Fibroblast of lung (primary cell): ENCODE results near the gene SH3PXD2A. TPM values are rescaled to one million over a fixed set of nuclear protein-coding genes. Genes with fewer than 3 reads are reported as not detected.

ENCODE experiments used
- DNase-seq, 2 donors: peaks; one replicate each; pipeline versions ENCODE4 v3.0.0 to v3.0.0-alpha.2; 2010; ENCODE audit warnings: low read depth in 2 of 2
- H2AFZ ChIP-seq: 2 replicates; pipeline ENCODE4 v1.5.1; 2012; ENCODE audit warnings: low read length, control low read depth, inconsistent platforms
- H3K27ac ChIP-seq: 2 replicates; pipeline ENCODE4 v1.5.1; 2011; ENCODE audit warnings: low read length, control low read depth; ENCODE audit not compliant: insufficient read depth
- H3K27me3 ChIP-seq: 2 replicates; pipeline ENCODE4 v1.5.1; 2011; ENCODE audit warnings: mild to moderate bottlenecking, low read length; ENCODE audit not compliant: control insufficient read depth, insufficient read depth
- H3K36me3 ChIP-seq: 2 replicates; pipeline ENCODE4 v1.5.1; 2011; ENCODE audit warnings: low read length; ENCODE audit not compliant: control insufficient read depth, insufficient read depth
- H3K4me1 ChIP-seq: 2 replicates; pipeline ENCODE4 v1.5.1; 2011; ENCODE audit warnings: low read length; ENCODE audit not compliant: control insufficient read depth, insufficient read depth; ENCODE audit errors: extremely low read depth
- H3K4me2 ChIP-seq: 2 replicates; pipeline ENCODE4 v1.5.1; 2011; ENCODE audit warnings: low read length, control low read depth; ENCODE audit not compliant: insufficient read depth; ENCODE audit errors: extremely low read depth
- H3K4me3 ChIP-seq, 4 experiments: fragments of 200-600 bp in 1 of 4; sonication (generic) in 1 of 4; replicated peaks in 1 of 4; 2 replicates each; pipeline ENCODE4 v1.5.1; 2011 to 2016; ENCODE audit warnings: low read length in 4 of 4, low read depth in 3 of 4, mild to moderate bottlenecking in 3 of 4, control low read depth in 2 of 4, inconsistent platforms in 1 of 4, mixed read lengths in 1 of 4; ENCODE audit not compliant: insufficient read depth in 1 of 4; ENCODE audit errors: control extremely low read depth in 1 of 4
- H3K79me2 ChIP-seq: 2 replicates; pipeline ENCODE4 v1.5.1; 2012; ENCODE audit warnings: mild to moderate bottlenecking, low read length, inconsistent platforms; ENCODE audit not compliant: control insufficient read depth, insufficient read depth
- H3K9ac ChIP-seq: 2 replicates; pipeline ENCODE4 v1.5.1; 2011; ENCODE audit warnings: mild to moderate bottlenecking, low read length, control low read depth; ENCODE audit not compliant: insufficient read depth
- H3K9me3 ChIP-seq: 2 replicates; pipeline ENCODE4 v1.5.1; 2012; ENCODE audit warnings: low read depth, low read length; ENCODE audit not compliant: control insufficient read depth, insufficient read depth
- H4K20me1 ChIP-seq: 2 replicates; pipeline ENCODE4 v1.5.1; 2011; ENCODE audit warnings: low read length; ENCODE audit not compliant: control insufficient read depth, insufficient read depth; ENCODE audit errors: extremely low read depth
- EZH2 ChIP-seq: IDR thresholded peaks from 2 replicates; pipeline ENCODE4 v1.5.1; 2012; ENCODE audit warnings: low read length, control low read depth, mild to moderate bottlenecking; ENCODE audit errors: missing control alignments
- polyA plus RNA-seq, 2 donors: library from polyadenylated mRNA; depleted of rRNA in 1 of 2; stranded (reverse) in 1 of 2; unstranded in 1 of 2; fragments of >200 nt; gene quantifications; 2 replicates each; pipeline ENCODE4 v1.2.1, GENCODE V29; 2011 to 2012; ENCODE audit warnings: missing spikeins in 1 of 2
- total RNA-seq: library from RNA; depleted of rRNA; stranded (reverse); fragments of >200 nt; gene quantifications from 2 replicates; pipeline ENCODE4 v1.2.1, GENCODE V29; 2014
- TF ChIP-seq, protein P1 (sequence below), 2 donors: IDR thresholded peaks in 1 of 2; conservative IDR thresholded peaks in 1 of 2; 1 replicate in 1 of 2; 2 replicates in 1 of 2; pipeline ENCODE4 v1.5.1; 2011 to 2012; ENCODE audit warnings: low read length in 2 of 2, control low read depth in 1 of 2, inconsistent platforms in 1 of 2, low read depth in 1 of 2, mild to moderate bottlenecking in 1 of 2

Gene SH3PXD2A
- total and polyA plus RNA-seq, 2 donors (not counting 1 experiment from before 2014, with no cell fraction given): 25.5 to 33.2 TPM

DNA sequence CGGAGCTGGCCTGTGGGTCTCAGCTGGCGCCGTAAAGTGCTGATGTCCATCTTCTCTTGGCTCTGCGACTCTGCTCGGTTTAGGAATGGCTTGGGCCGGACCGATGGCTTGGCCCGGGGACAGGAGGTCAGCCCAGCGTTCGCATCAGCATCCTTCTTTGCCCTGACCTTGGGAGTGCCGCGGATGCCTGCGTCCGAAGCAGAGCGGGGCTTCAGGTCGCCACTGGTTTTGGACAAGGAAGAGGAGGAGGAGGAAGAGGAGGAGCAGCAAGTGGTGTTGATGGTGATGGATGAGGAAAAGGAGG, 252.6 kb downstream of the SH3PXD2A start:
- H3K4me2 ChIP-seq: no peak overlapping the region
- H3K9me3 ChIP-seq: no peaks in the 10 kb centered on the region
- H3K9ac ChIP-seq: no peak overlapping the region
- H2AFZ ChIP-seq: no peak overlapping the region
- H3K36me3 ChIP-seq: peaks cover 26% of the 10 kb centered on the region
- no peaks in the 10 kb centered on the region for H3K27me3 ChIP-seq
- no peak overlapping the region for H3K27ac ChIP-seq
- DNase-seq: no peak
- H4K20me1 ChIP-seq: no peaks in the 10 kb centered on the region
- no peaks in the 10 kb centered on the region for H3K79me2 ChIP-seq
- no peak overlapping the region for H3K4me3 ChIP-seq
- H3K4me1 ChIP-seq: peaks cover 6% of the 10 kb centered on the region
- TF ChIP-seq, protein P1, sequence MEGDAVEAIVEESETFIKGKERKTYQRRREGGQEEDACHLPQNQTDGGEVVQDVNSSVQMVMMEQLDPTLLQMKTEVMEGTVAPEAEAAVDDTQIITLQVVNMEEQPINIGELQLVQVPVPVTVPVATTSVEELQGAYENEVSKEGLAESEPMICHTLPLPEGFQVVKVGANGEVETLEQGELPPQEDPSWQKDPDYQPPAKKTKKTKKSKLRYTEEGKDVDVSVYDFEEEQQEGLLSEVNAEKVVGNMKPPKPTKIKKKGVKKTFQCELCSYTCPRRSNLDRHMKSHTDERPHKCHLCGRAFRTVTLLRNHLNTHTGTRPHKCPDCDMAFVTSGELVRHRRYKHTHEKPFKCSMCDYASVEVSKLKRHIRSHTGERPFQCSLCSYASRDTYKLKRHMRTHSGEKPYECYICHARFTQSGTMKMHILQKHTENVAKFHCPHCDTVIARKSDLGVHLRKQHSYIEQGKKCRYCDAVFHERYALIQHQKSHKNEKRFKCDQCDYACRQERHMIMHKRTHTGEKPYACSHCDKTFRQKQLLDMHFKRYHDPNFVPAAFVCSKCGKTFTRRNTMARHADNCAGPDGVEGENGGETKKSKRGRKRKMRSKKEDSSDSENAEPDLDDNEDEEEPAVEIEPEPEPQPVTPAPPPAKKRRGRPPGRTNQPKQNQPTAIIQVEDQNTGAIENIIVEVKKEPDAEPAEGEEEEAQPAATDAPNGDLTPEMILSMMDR (conservative IDR thresholded peaks at IDR 0.05 in 1 of 2, IDR thresholded peaks at IDR 0.05 in 1 of 2; ENCODE audit: low read depth in 1 of 2, low read length in 2 of 2): no peak
- no peak for TF ChIP-seq EZH2

DNA sequence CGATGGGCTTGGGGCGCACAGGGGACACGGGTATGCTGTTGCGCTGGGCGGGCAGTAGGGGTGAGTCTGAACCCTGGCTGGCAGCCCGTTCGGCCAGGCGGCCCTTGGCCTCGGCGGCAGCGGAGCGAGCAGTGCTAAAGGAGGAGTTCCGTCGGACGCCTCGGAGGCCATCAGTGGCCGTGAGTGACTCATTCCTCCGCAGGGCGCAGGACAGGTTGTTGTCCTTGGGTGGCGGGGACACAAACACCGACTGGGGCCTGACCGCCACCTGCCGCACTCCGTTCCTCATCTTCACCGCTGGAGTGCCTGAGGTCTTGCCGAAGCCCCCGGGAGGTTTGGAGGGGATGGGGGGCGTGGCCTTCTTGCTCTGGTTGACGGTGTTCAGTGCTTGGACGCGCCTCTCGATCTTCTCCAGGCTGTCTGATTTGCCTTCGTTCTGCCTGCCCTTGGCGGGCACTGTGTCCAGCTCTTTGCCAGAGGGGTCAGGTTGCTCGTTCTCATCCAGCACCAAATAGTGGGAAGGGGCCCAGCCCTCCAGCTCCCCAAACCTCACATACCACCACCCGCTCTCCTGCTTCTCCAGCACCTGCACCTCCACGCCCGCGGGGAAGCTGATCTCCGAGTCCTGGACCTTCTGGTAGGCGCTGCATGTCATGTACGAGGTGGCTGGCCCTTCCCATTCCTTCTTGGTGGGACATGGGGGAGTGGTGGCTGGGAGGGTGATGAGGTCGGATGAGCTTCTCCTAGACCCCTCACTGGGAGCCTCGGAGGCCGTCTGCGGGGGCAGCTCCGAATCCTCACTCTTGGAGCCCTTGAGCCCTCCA, 253.1 kb downstream of the SH3PXD2A start:
- Histone ChIP-seq H3K9ac (no peak overlapping the region), H4K20me1 (no peaks in the 10 kb centered on the region), H3K4me1 (peaks cover 6% of the 10 kb centered on the region), H3K27me3 (no peaks in the 10 kb centered on the region), H3K27ac (no peak overlapping the region), H3K4me2 (no peak overlapping the region), H2AFZ (no peak overlapping the region), H3K9me3 (no peaks in the 10 kb centered on the region), H3K79me2 (no peaks in the 10 kb centered on the region), H3K36me3 (peaks cover 26% of the 10 kb centered on the region), H3K4me3 (no peak overlapping the region)
- TF ChIP-seq, protein P1 (conservative IDR thresholded peaks at IDR 0.05 in 1 of 2, IDR thresholded peaks at IDR 0.05 in 1 of 2; ENCODE audit: low read depth in 1 of 2, low read length in 2 of 2): no peak
- no peak for TF ChIP-seq EZH2
- no peak for DNase-seq

DNA sequence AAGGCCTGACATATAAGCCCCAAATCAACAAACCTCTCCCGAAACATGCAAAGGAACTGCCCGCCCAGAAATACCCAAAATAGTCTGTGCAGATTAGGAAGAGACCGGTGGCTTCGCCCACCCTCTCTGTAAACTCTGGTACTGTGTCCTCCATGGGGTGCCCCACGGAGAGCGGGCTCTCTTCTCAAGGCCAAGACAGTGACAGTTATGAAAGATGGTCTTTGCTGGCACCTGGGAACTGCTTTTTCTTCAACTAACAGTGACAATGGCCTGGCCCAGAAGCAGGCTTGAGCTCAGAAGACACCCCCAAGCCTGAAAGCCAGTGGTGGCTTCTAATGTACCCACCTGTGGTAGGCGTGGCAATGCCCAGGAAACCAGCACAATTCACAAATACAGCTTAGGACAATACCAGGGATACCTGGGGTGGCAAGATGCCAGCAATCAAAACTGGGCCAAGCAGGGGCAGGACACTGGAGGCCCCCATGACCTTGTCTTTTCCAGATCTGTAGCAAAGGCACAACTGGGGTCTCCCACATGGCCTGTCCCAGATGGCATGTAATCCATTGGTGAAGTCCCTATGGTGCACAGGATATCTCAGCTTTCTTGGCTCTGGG, 254.3 kb downstream of the SH3PXD2A start:
- Histone ChIP-seq H3K4me3 (no peak overlapping the region), H3K27ac (no peak overlapping the region), H3K4me2 (no peak overlapping the region), H3K9me3 (no peaks in the 10 kb centered on the region), H4K20me1 (no peaks in the 10 kb centered on the region), H3K27me3 (no peaks in the 10 kb centered on the region), H3K36me3 (peaks cover 26% of the 10 kb centered on the region), H2AFZ (no peak overlapping the region), H3K79me2 (no peaks in the 10 kb centered on the region), H3K4me1 (peaks cover 6% of the 10 kb centered on the region), H3K9ac (no peak overlapping the region)
- TF ChIP-seq EZH2: no peak
- TF ChIP-seq, protein P1 (conservative IDR thresholded peaks at IDR 0.05 in 1 of 2, IDR thresholded peaks at IDR 0.05 in 1 of 2; ENCODE audit: low read depth in 1 of 2, low read length in 2 of 2): no peak
- DNase-seq: no peak
